IMR-90 (cell line): Measurements from ENCODE around the gene AGPAT3. TPM values are rescaled to one million over a fixed set of nuclear protein-coding genes. Genes with fewer than 3 reads are reported as not detected.

ENCODE experiments used
- ATAC-seq: fragments of 200-7000 bp; cut with Tn5 transposase; 2 replicates; pipeline ENCODE4 v1.9.1; 2020; ENCODE audit warnings: low read depth, mild to moderate bottlenecking, moderate library complexity
- BruUV-seq: library from RNA; stranded (reverse); fragments of 400-500 nt; replicated peaks from 2 replicates; lab custom pipeline; 2021; lab: Mats Ljungman, UMichigan
- CTCF ChIA-PET: fragments of 300-600 bp; formaldehyde crosslinking; extraction: SDS; loops from one replicate; lab custom pipeline; 2021; ENCODE audit warnings: antibody characterized with exemption; lab: Yijun Ruan, JAX
- POLR2A ChIA-PET: fragments of 300-600 bp; sonication (Branson Sonifier 250); formaldehyde crosslinking; loops from one replicate; lab custom pipeline; 2022; ENCODE audit warnings: antibody characterized with exemption; ENCODE audit not compliant: unreplicated experiment; lab: Charles Lee
- DNase-seq: peaks from one replicate; pipeline ENCODE4 v3.0.0; 2013
- H2AFZ ChIP-seq: replicated peaks from 2 replicates; pipeline ENCODE3; 2013; ENCODE audit warnings: low read length, mild to moderate bottlenecking; ENCODE audit not compliant: poor library complexity
- H2AK5ac ChIP-seq: 2 replicates; pipeline ENCODE4 v1.6.1; 2013; ENCODE audit warnings: low read depth, low read length, inconsistent platforms
- H2AK9ac ChIP-seq: replicated peaks from 2 replicates; pipeline ENCODE3; 2013; ENCODE audit warnings: mild to moderate bottlenecking, low read depth, low read length, moderate library complexity; ENCODE audit not compliant: poor library complexity
- H2BK120ac ChIP-seq: 2 replicates; pipeline ENCODE4 v1.6.1; 2013; ENCODE audit warnings: low read depth, low read length, inconsistent platforms
- H2BK15ac ChIP-seq: 3 replicates; pipeline ENCODE4 v1.6.1; 2013; ENCODE audit warnings: low read depth, low read length, inconsistent platforms
- H2BK20ac ChIP-seq: 2 replicates; pipeline ENCODE4 v1.6.1; 2013; ENCODE audit warnings: low read depth, mild to moderate bottlenecking, inconsistent platforms, low read length, moderate library complexity
- H2BK5ac ChIP-seq: 2 replicates; pipeline ENCODE4 v1.6.1; 2013; ENCODE audit warnings: mild to moderate bottlenecking, low read depth, low read length, inconsistent platforms; ENCODE audit not compliant: poor library complexity, severe bottlenecking
- H3K14ac ChIP-seq: replicated peaks from 2 replicates; pipeline ENCODE4 v1.6.1; 2013; ENCODE audit warnings: low read depth, low read length, inconsistent platforms
- H3K18ac ChIP-seq: 2 replicates; pipeline ENCODE4 v1.6.1; 2013; ENCODE audit warnings: low read depth, low read length, control low read depth
- H3K23ac ChIP-seq: 2 replicates; pipeline ENCODE4 v1.6.1; 2013; ENCODE audit warnings: low read depth, low read length, inconsistent platforms
- H3K27ac ChIP-seq: 2 replicates; pipeline ENCODE4 v1.5.1; 2013; ENCODE audit warnings: mild to moderate bottlenecking, control low read depth, low read length; ENCODE audit not compliant: insufficient read depth
- H3K27me3 ChIP-seq: 2 replicates; pipeline ENCODE4 v1.6.1; 2013; ENCODE audit warnings: low read length; ENCODE audit not compliant: control insufficient read depth, insufficient read depth
- H3K36me3 ChIP-seq: 2 replicates; pipeline ENCODE4 v1.6.1; 2013; ENCODE audit warnings: low read length, mixed read lengths; ENCODE audit not compliant: control insufficient read depth, insufficient read depth
- H3K4ac ChIP-seq: 2 replicates; pipeline ENCODE4 v1.6.1; 2013; ENCODE audit warnings: low read depth, low read length, inconsistent platforms
- H3K4me1 ChIP-seq: 2 replicates; pipeline ENCODE4 v1.6.1; 2013; ENCODE audit warnings: low read length, mixed read lengths; ENCODE audit not compliant: control insufficient read depth, insufficient read depth
- H3K4me2 ChIP-seq: 2 replicates; pipeline ENCODE4 v1.6.1; 2013; ENCODE audit warnings: low read depth, mild to moderate bottlenecking, control low read depth, low read length, moderate library complexity
- H3K4me3 ChIP-seq: 2 replicates; pipeline ENCODE4 v1.5.1; 2013; ENCODE audit warnings: low read depth, mild to moderate bottlenecking, control low read depth, low read length, moderate library complexity; ENCODE audit not compliant: insufficient read depth
- H3K56ac ChIP-seq: 2 replicates; pipeline ENCODE4 v1.6.1; 2013; ENCODE audit warnings: low read length, inconsistent platforms; ENCODE audit not compliant: insufficient read depth; ENCODE audit errors: extremely low read depth
- H3K79me1 ChIP-seq, 2 experiments: 2 replicates each; pipeline ENCODE4 v1.6.1; 2013; ENCODE audit warnings: low read length in 2 of 2, inconsistent platforms in 1 of 2, low read depth in 1 of 2
- H3K9ac ChIP-seq: 2 replicates; pipeline ENCODE4 v1.6.1; 2013; ENCODE audit warnings: low read depth, low read length, control low read depth
- H3K9me1 ChIP-seq: 2 replicates; pipeline ENCODE4 v1.6.1; 2013; ENCODE audit warnings: low read length, inconsistent platforms; ENCODE audit not compliant: insufficient read depth
- H3K9me3 ChIP-seq: 2 replicates; pipeline ENCODE4 v1.6.1; 2013; ENCODE audit warnings: low read length; ENCODE audit not compliant: control insufficient read depth, insufficient read depth
- H4K20me1 ChIP-seq: 2 replicates; pipeline ENCODE4 v1.6.1; 2013; ENCODE audit warnings: low read length, inconsistent platforms; ENCODE audit not compliant: insufficient read depth
- H4K5ac ChIP-seq: 2 replicates; pipeline ENCODE4 v1.6.1; 2013; ENCODE audit warnings: mild to moderate bottlenecking, low read depth, low read length, control low read depth
- H4K8ac ChIP-seq, 2 experiments: 2 replicates each; pipeline ENCODE4 v1.6.1; 2013; ENCODE audit warnings: low read depth in 2 of 2, low read length in 2 of 2, control low read depth in 1 of 2, inconsistent platforms in 1 of 2
- H4K91ac ChIP-seq: 2 replicates; pipeline ENCODE4 v1.6.1; 2013; ENCODE audit warnings: low read depth, low read length, inconsistent platforms; ENCODE audit not compliant: insufficient read depth
- CEBPB ChIP-seq: IDR thresholded peaks from 2 replicates; pipeline ENCODE4 v1.6.1; 2012; ENCODE audit warnings: low read depth, low read length, improper control_type of control experiment
- RFX5 ChIP-seq: IDR thresholded peaks from 2 replicates; pipeline ENCODE4 v1.8.0; 2012; ENCODE audit warnings: low read depth, mild to moderate bottlenecking, low read length, moderate library complexity
- WGBS, 2 experiments: methylation state at CpG; one replicate each; pipeline versions ENCODE4 v1.1.5 to v1.1.7; 2013; ENCODE audit warnings: missing lambda C conversion rate in 2 of 2; ENCODE audit not compliant: insufficient read length in 1 of 2; ENCODE audit errors: extremely low coverage in 2 of 2; 5-methylcytosine and 5-hydroxymethylcytosine counted together
- dilution Hi-C: fragments of 300-500 bp; cut with HindIII; formaldehyde crosslinking; loops from one replicate; pipeline ENCODE4 v1.14.3; 2018; ENCODE audit warnings: low sequenced_read_pairs; ENCODE audit not compliant: unreplicated experiment
- in situ Hi-C: fragments of 300-500 bp; cut with MboI; formaldehyde crosslinking; loops from 3 replicates; pipeline ENCODE4 v1.14.3; 2019; ENCODE audit warnings: low sequenced_read_pairs, inconsistent platforms, mixed read lengths
- intact Hi-C: fragments of 100-400 bp; cut with micrococcal nuclease; formaldehyde crosslinking; loops from 2 replicates; pipeline ENCODE4 v1.10.0; 2022
- polyA plus RNA-seq, 3 experiments: library from polyadenylated mRNA; depleted of rRNA; stranded (reverse); fragments of >200 nt; gene quantifications; 2 replicates each; pipeline ENCODE4 v1.2.3, GENCODE V29; 2012; ENCODE audit warnings: low replicate concordance in 1 of 3
- total RNA-seq: library from RNA; depleted of rRNA; stranded (reverse); fragments of >200 nt; gene quantifications from 2 replicates; pipeline ENCODE4 v1.2.3, GENCODE V29; 2012
- TF ChIP-seq, protein P1 (sequence below): fragments of 150-350 bp; IDR thresholded peaks from 2 replicates; pipeline ENCODE4 v1.6.1; 2017; ENCODE audit warnings: mild to moderate bottlenecking, antibody characterized with exemption, low read length, low read depth

The AGPAT3 gene
- total and polyA plus RNA-seq, 2 of the 4 experiments (the other 2 are of a cell fraction), result 27.1 to 38.7 TPM

DNA sequence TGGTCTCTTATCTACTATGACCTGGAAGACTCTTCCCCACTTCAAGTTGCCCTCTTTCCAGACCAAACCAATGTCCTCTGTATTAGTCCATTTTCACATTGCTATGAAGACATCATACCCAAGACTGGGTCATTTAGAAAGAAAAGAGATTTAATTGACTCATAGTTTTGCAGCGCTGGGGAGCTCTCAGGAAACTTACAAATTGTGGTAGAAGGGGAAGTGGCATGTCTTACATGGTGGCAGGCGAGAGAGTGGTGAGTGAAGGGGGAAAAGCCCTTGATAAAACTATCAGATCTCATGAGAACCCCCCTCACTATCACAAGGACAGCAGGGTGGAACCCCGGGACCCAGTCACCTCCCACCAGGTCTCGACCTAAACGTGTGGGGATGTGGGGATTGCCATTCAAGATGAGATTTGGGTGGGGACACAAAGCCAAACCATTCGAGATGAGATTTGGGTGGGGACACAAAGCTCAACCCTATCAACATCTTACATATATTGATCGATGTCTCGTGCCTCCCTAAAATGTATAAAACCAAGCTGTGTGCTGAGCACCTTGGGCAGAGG is 14.2 kb upstream of the AGPAT3 start:
- Histone ChIP-seq H2AK9ac (no peak overlapping the region), H2BK5ac (no peak overlapping the region), H3K9me1 (no peaks in the 10 kb centered on the region), H3K79me1 (no peaks in the 10 kb centered on the region), H3K23ac (no peak overlapping the region), H3K9ac (no peak overlapping the region), H3K14ac (no peak overlapping the region), H3K4me1 (no peaks in the 10 kb centered on the region), H4K5ac (no peak overlapping the region), H4K20me1 (no peaks in the 10 kb centered on the region), H3K27ac (no peak overlapping the region), H3K36me3 (no peaks in the 10 kb centered on the region), H3K4ac (no peak overlapping the region), H3K18ac (no peak overlapping the region), H3K9me3 (peaks cover 5% of the 10 kb centered on the region; the same call in 1 of the 2 replicates), H3K4me2 (no peak overlapping the region), H3K56ac (no peak overlapping the region), H2AFZ (no peak overlapping the region), H4K91ac (no peak overlapping the region), H2BK120ac (no peak overlapping the region), H2BK15ac (no peak overlapping the region), H3K4me3 (no peak overlapping the region), H2BK20ac (no peak overlapping the region), H3K27me3 (peaks cover 29% of the 10 kb centered on the region), H2AK5ac (no peak overlapping the region), H4K8ac (no peak overlapping the region)
- dilution Hi-C loops (no loop called here), in situ Hi-C loops (no loop called here), intact Hi-C loops (no loop called here)
- BruUV-seq, result no TSS peak
- POLR2A ChIA-PET, result no interaction called here
- DNase-seq (no peak), ATAC-seq (no peak)
- 100% methylated on average over 1 of the region's 8 CpGs; no CpG with 5 or more reads in 1 of the 2 experiments for WGBS, 2 experiments
- TF ChIP-seq RFX5 (no peak), CEBPB (no peak)
- TF ChIP-seq, protein P1, sequence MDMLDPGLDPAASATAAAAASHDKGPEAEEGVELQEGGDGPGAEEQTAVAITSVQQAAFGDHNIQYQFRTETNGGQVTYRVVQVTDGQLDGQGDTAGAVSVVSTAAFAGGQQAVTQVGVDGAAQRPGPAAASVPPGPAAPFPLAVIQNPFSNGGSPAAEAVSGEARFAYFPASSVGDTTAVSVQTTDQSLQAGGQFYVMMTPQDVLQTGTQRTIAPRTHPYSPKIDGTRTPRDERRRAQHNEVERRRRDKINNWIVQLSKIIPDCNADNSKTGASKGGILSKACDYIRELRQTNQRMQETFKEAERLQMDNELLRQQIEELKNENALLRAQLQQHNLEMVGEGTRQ, result no peak
- CTCF ChIA-PET, result no interaction called here
